ENCODE measurements around the gene NELL2.

DNA sequence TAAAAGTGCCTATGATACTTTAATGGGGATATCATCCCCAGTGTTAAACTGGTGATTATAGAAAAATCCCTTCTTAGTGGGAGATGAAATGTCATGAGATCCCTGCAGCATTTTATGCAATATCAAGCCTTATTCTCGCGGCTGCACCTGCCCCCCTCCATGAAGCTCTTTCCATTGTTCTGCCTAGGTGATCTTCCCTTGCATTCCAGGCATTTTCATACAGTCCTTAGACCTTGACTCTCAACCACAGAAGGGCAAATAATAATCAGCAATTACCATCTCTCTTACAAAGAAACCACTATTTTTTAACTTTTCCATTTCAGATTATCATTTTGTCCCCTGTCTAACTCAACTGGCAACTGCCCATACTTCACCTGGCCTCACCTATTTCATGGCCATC is 352.3 kb downstream of the NELL2 start:
- TF ChIP-seq CTCF (IDR thresholded peaks at IDR 0.05): no peak
- no peak for TF ChIP-seq POLR2AphosphoS5 (IDR thresholded peaks at IDR 0.05)
- TF ChIP-seq POLR2A (IDR thresholded peaks at IDR 0.05): no peak
